ENCODE results near the gene CBR4.

Gene CBR4

GRCh38 chr4:169005453-169006099 lies 4.5 kb downstream of the CBR4 start:
- H3K9me3 Mint-ChIP-seq: no peaks in the 10 kb centered on the region
- peaks cover 43% of the 10 kb centered on the region for H3K36me3 Mint-ChIP-seq (ENCODE audit: low read depth)
- peaks cover 46% of the 10 kb centered on the region for H3K4me1 Mint-ChIP-seq
- peak; percentile 21 to 51 (median 33) for TF ChIP-seq CTCF (IDR thresholded peaks at IDR 0.05; ENCODE audit: unreplicated experiment in 3 of 3)
- no peaks in the 10 kb centered on the region for H3K27me3 Mint-ChIP-seq (ENCODE audit: low read depth)
- peak overlapping the region; percentile 8 to 59 (median 9) for H3K27ac Mint-ChIP-seq
- no peak overlapping the region for H3K4me3 Mint-ChIP-seq

- H3K4me3 Mint-ChIP-seq: no peak overlapping the region
- H3K27ac Mint-ChIP-seq: peak overlapping the region in 2 of 3 experiments; percentile 18 to 26
- peaks cover 72% of the 10 kb centered on the region for H3K36me3 Mint-ChIP-seq (ENCODE audit: low read depth)
- H3K9me3 Mint-ChIP-seq: no peaks in the 10 kb centered on the region
- no peaks in the 10 kb centered on the region for H3K27me3 Mint-ChIP-seq (ENCODE audit: low read depth)
- peaks cover 21% of the 10 kb centered on the region for H3K4me1 Mint-ChIP-seq
- no peak for TF ChIP-seq CTCF (IDR thresholded peaks at IDR 0.05; ENCODE audit: unreplicated experiment in 3 of 3)
These were observed 9.7 kb downstream of the CBR4 start for GRCh38 chr4:169000315-169000714.

GRCh38 chr4:168999809-169000208 lies 10.2 kb downstream of the CBR4 start:
- Mint-ChIP-seq H3K9me3 (no peaks in the 10 kb centered on the region), H3K27me3 (ENCODE audit: low read depth) (no peaks in the 10 kb centered on the region)

GRCh38 chr4:168998596-168998995 lies 11.5 kb downstream of the CBR4 start:
- H3K27me3 Mint-ChIP-seq (ENCODE audit: low read depth): no peaks in the 10 kb centered on the region
- no peak overlapping the region for H3K4me3 Mint-ChIP-seq
- peaks cover 70% of the 10 kb centered on the region for H3K36me3 Mint-ChIP-seq (ENCODE audit: low read depth)
- TF ChIP-seq CTCF (IDR thresholded peaks at IDR 0.05; ENCODE audit: unreplicated experiment in 3 of 3): no peak
- no peaks in the 10 kb centered on the region for H3K9me3 Mint-ChIP-seq
- H3K27ac Mint-ChIP-seq: no peak overlapping the region
- H3K4me1 Mint-ChIP-seq: peaks cover 27% of the 10 kb centered on the region

More at GRCh38 chr4:168999809-169000208, 10.2 kb downstream of the CBR4 start:
- H3K36me3 Mint-ChIP-seq (ENCODE audit: low read depth): peaks cover 73% of the 10 kb centered on the region
- no peak overlapping the region for H3K4me3 Mint-ChIP-seq
- no peak for TF ChIP-seq CTCF (IDR thresholded peaks at IDR 0.05; ENCODE audit: unreplicated experiment in 3 of 3)
- H3K4me1 Mint-ChIP-seq: peaks cover 22% of the 10 kb centered on the region
- H3K27ac Mint-ChIP-seq: peak overlapping the region; percentile 4 to 26 (median 18)

- Mint-ChIP-seq H3K4me1 (peaks cover 28% of the 10 kb centered on the region), H3K4me3 (no peak overlapping the region), H3K27ac (peak overlapping the region; percentile 15 to 43 (median 26)), H3K9me3 (no peaks in the 10 kb centered on the region), H3K27me3 (ENCODE audit: low read depth) (no peaks in the 10 kb centered on the region), H3K36me3 (ENCODE audit: low read depth) (peaks cover 55% of the 10 kb centered on the region)
- TF ChIP-seq CTCF (IDR thresholded peaks at IDR 0.05; ENCODE audit: unreplicated experiment in 3 of 3): peak; percentile 36 to 46 (median 39)
These were observed 14.3 kb downstream of the CBR4 start for GRCh38 chr4:168995537-168996295.
